Natural killer cell (primary cell): ENCODE data around the gene RGR. TPM values are rescaled to one million over a fixed set of nuclear protein-coding genes. Genes with fewer than 3 reads are reported as not detected.

Experiments used
- ATAC-seq, 3 donors: fragments of 150-1000 bp in 2 of 3; fragments of 200-7000 bp in 1 of 3; cut with Tn5 transposase; 1 replicate in 1 of 3; 2 replicates in 2 of 3; pipeline ENCODE4 v1.10.0; 2021; ENCODE audit warnings: mild to moderate bottlenecking in 2 of 3, moderate library complexity in 2 of 3
- DNase-seq, 2 donors: peaks; one replicate each; pipeline versions ENCODE4 v3.0.0 to v3.0.0-alpha.2; 2013 to 2021; ENCODE audit warnings: mixed read lengths in 1 of 2
- H3K27ac ChIP-seq: one replicate; pipeline ENCODE4 v1.5.1; 2013; ENCODE audit warnings: mild to moderate bottlenecking, low read length
- H3K27me3 ChIP-seq: one replicate; pipeline ENCODE4 v1.6.1; 2013; ENCODE audit warnings: low read length; ENCODE audit not compliant: control insufficient read depth, insufficient read depth
- H3K36me3 ChIP-seq: one replicate; pipeline ENCODE4 v1.6.1; 2013; ENCODE audit warnings: low read length; ENCODE audit not compliant: control insufficient read depth, insufficient read depth
- H3K4me1 ChIP-seq: one replicate; pipeline ENCODE4 v1.6.1; 2013; ENCODE audit warnings: low read length; ENCODE audit not compliant: control insufficient read depth, insufficient read depth
- H3K4me3 ChIP-seq: one replicate; pipeline ENCODE4 v1.5.1; 2013; ENCODE audit warnings: low read length
- H3K9me3 ChIP-seq: one replicate; pipeline ENCODE4 v1.6.1; 2013; ENCODE audit warnings: low read length; ENCODE audit not compliant: control insufficient read depth, insufficient read depth
- H3K27ac Mint-ChIP-seq, 2 donors: one replicate each; pipeline ENCODE4 v1.8.0; 2022; ENCODE audit warnings: mild to moderate bottlenecking in 2 of 2, mixed read lengths in 2 of 2, moderate library complexity in 1 of 2
- H3K27me3 Mint-ChIP-seq, 2 donors: one replicate each; pipeline ENCODE4 v1.8.0; 2022; ENCODE audit warnings: low read depth in 2 of 2, mixed read lengths in 2 of 2
- H3K36me3 Mint-ChIP-seq: one replicate; pipeline ENCODE4 v1.8.0; 2022; ENCODE audit warnings: mixed read lengths
- H3K4me1 Mint-ChIP-seq, 2 donors: one replicate each; pipeline ENCODE4 v1.8.0; 2022; ENCODE audit warnings: mixed read lengths in 2 of 2
- H3K4me3 Mint-ChIP-seq: one replicate; pipeline ENCODE4 v1.8.0; 2022; ENCODE audit warnings: mild to moderate bottlenecking, moderate library complexity, mixed read lengths
- H3K9me3 Mint-ChIP-seq, 2 donors: one replicate each; pipeline ENCODE4 v1.8.0; 2022; ENCODE audit warnings: mixed read lengths in 2 of 2
- CTCF ChIP-seq: fragments of 200-600 bp; IDR thresholded peaks from one replicate; pipeline ENCODE4 v1.8.0; 2022; ENCODE audit warnings: antibody characterized with exemption
- WGBS: methylation state at CpG from one replicate; pipeline ENCODE4 v1.1.7; 2013; ENCODE audit warnings: missing lambda C conversion rate; ENCODE audit not compliant: insufficient coverage; 5-methylcytosine and 5-hydroxymethylcytosine counted together
- intact Hi-C: fragments of 100-400 bp; cut with micrococcal nuclease; formaldehyde crosslinking; loops from one replicate; pipeline ENCODE4 v1.14.2; 2022
- total RNA-seq, 4 donors: library from RNA; stranded (reverse); fragments of 120-200 nt in 1 of 4; gene quantifications; one replicate each; pipeline versions ENCODE4 v1.2.3 to v1.2.4, GENCODE V29; 2013 to 2022

Gene RGR
- total RNA-seq, 3 donors from 2014 or later (not counting 1 experiment from before 2014, with no cell fraction given), result not detected

GRCh38 chr10:84248794-84249193, 3.9 kb downstream of the RGR start:
- Histone ChIP-seq H3K4me1 (no peaks in the 10 kb centered on the region), H3K27me3 (no peaks in the 10 kb centered on the region), H3K27ac (no peak overlapping the region), H3K9me3 (no peaks in the 10 kb centered on the region), H3K4me3 (no peak overlapping the region), H3K36me3 (no peaks in the 10 kb centered on the region)
- H3K36me3 Mint-ChIP-seq, result no peaks in the 10 kb centered on the region
- WGBS, result 78% methylated on average over 12 of the region's 12 CpGs
- ATAC-seq (no peak), DNase-seq (no peak)
- H3K9me3 Mint-ChIP-seq, result no peaks in the 10 kb centered on the region
- no peak overlapping the region for H3K4me3 Mint-ChIP-seq
- H3K27me3 Mint-ChIP-seq, result peaks cover 8 to 15% of the 10 kb centered on the region in 2 donors
- no peaks in the 10 kb centered on the region for H3K4me1 Mint-ChIP-seq
- TF ChIP-seq CTCF, result no peak
- intact Hi-C loops, result no loop called here
- H3K27ac Mint-ChIP-seq, result no peak overlapping the region

GRCh38 chr10:84254552-84255478, 10.0 kb downstream of the RGR start:
- Histone ChIP-seq H3K36me3 (no peaks in the 10 kb centered on the region), H3K9me3 (no peaks in the 10 kb centered on the region), H3K27me3 (no peaks in the 10 kb centered on the region), H3K4me3 (no peak overlapping the region), H3K4me1 (no peaks in the 10 kb centered on the region), H3K27ac (no peak overlapping the region)
- no peak for TF ChIP-seq CTCF
- no peak overlapping the region for H3K4me3 Mint-ChIP-seq
- H3K4me1 Mint-ChIP-seq, result no peaks in the 10 kb centered on the region
- no peaks in the 10 kb centered on the region for H3K9me3 Mint-ChIP-seq
- DNase-seq (no peak), ATAC-seq (no peak)
- no peaks in the 10 kb centered on the region for H3K36me3 Mint-ChIP-seq
- no peak overlapping the region for H3K27ac Mint-ChIP-seq
- WGBS, result 79% methylated on average over 9 of the region's 10 CpGs
- intact Hi-C loops, result no loop called here
- H3K27me3 Mint-ChIP-seq, result peaks cover 21 to 24% of the 10 kb centered on the region in 2 donors

- WGBS, result 47% methylated on average over 34 of the region's 35 CpGs
- H3K4me3 Mint-ChIP-seq, result no peak overlapping the region
- no peaks in the 10 kb centered on the region for H3K9me3 Mint-ChIP-seq
These were observed 11.9 kb downstream of the RGR start for GRCh38 chr10:84256510-84257342.

More at GRCh38 chr10:84256510-84257342, 11.9 kb downstream of the RGR start:
- H3K27me3 ChIP-seq, result no peaks in the 10 kb centered on the region
- no peak for TF ChIP-seq CTCF
- no peaks in the 10 kb centered on the region for H3K9me3 ChIP-seq
- H3K4me1 Mint-ChIP-seq, result no peaks in the 10 kb centered on the region
- no peak overlapping the region for H3K27ac Mint-ChIP-seq
- no peak overlapping the region for H3K4me3 ChIP-seq
- intact Hi-C loops, result no loop called here
- DNase-seq, result peak in 1 of 2 donors; percentile 54
- peaks cover 18 to 21% of the 10 kb centered on the region in 2 donors for H3K27me3 Mint-ChIP-seq
- no peaks in the 10 kb centered on the region for H3K36me3 ChIP-seq
- H3K4me1 ChIP-seq, result no peaks in the 10 kb centered on the region
- no peaks in the 10 kb centered on the region for H3K36me3 Mint-ChIP-seq
- peak in 2 of 3 donors; percentile 50 to 71 for ATAC-seq
- H3K27ac ChIP-seq, result no peak overlapping the region
